SK-N-SH (cell line): ENCODE measurements around the gene NAA40.

Experiments
- CTCF ChIP-seq: fragments of 200-600 bp; sonication (generic); IDR thresholded peaks from 2 replicates; pipeline ENCODE4 v1.6.1; 2017; ENCODE audit warnings: antibody characterized with exemption, mild to moderate bottlenecking, moderate library complexity
- EZH2phosphoT487 ChIP-seq: fragments of 200-600 bp; sonication (generic); IDR thresholded peaks from 2 replicates; pipeline ENCODE4 v1.6.1; 2017; ENCODE audit warnings: low read depth, mixed run types, mild to moderate bottlenecking, antibody characterized with exemption, moderate library complexity, borderline replicate concordance
- POLR2AphosphoS5 ChIP-seq: IDR thresholded peaks from 2 replicates; pipeline ENCODE4 v1.6.1; 2012; ENCODE audit warnings: low read depth, low read length
- SIN3A ChIP-seq: IDR thresholded peaks from 2 replicates; pipeline ENCODE4 v1.6.1; 2012; ENCODE audit warnings: low read depth, mild to moderate bottlenecking, low read length, moderate library complexity, borderline replicate concordance
- SMC3 ChIP-seq: IDR thresholded peaks from 2 replicates; pipeline ENCODE4 v1.6.1; 2012; ENCODE audit warnings: low read depth, low read length, improper control_type of control experiment

- no peak for TF ChIP-seq POLR2AphosphoS5
- TF ChIP-seq CTCF, result no peak
- no peak for TF ChIP-seq EZH2phosphoT487
- no peak for TF ChIP-seq SIN3A
- no peak for TF ChIP-seq SMC3
Observed at GRCh38 chr11:63909591-63910506, 29.0 kb upstream of the NAA40 start.
